Left lobe of liver (tissue), 2 donors: Measurements from ENCODE around the gene AGPAT3. TPM values are rescaled to one million over a fixed set of nuclear protein-coding genes. Genes with fewer than 3 reads are reported as not detected.

Experiments
- ATAC-seq: fragments of 200-7000 bp; cut with Tn5 transposase; one replicate; pipeline ENCODE4 v1.9.1; 2020; ENCODE audit warnings: mild to moderate bottlenecking, moderate library complexity
- DNase-seq: peaks from one replicate; pipeline ENCODE4 v3.0.0-alpha.2; 2020; ENCODE audit warnings: low spot score
- total RNA-seq: library from RNA; stranded (reverse); gene quantifications from one replicate; pipeline ENCODE4 v1.2.1, GENCODE V29; 2021
- donor health status: DM: no; HTN: no; CAD: no; lungs with moderate emphysema.
- donor health status: DM: no; HTN: yes; CAD: no.

AGPAT3 gene
- total RNA-seq, 1 donor from 2014 or later = 127 TPM

- ATAC-seq (no peak), DNase-seq (no peak)
Measured at GRCh38 chr21:43905726-43906455, 40.9 kb downstream of the AGPAT3 start.

- DNase-seq (no peak), ATAC-seq (no peak)
Measured at GRCh38 chr21:43906585-43907370, 41.8 kb downstream of the AGPAT3 start.

DNA sequence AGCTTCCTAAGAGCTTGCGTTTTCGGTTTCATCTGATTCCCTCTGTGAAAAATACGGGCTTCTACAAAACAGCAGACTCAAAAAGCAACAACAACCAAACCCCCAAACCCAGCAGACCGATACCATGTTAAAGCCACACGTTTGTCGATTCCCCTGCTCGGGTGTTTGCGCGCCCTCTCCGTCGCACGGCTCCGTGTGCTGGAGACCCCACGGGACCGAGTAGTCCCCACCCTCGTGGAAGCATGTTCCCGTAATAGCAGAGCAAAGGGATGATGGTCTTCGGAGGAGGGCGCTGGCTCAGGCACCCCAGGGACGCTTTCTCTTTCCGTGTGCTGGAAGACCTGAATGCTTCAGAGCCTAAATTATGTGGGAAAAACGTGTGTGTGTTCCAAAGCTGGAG, 42.7 kb downstream of the AGPAT3 start:
- no peak for ATAC-seq
- DNase-seq = no peak

- DNase-seq (no peak), ATAC-seq (no peak)
Measured at GRCh38 chr21:43908167-43908566, 43.1 kb downstream of the AGPAT3 start.

DNA sequence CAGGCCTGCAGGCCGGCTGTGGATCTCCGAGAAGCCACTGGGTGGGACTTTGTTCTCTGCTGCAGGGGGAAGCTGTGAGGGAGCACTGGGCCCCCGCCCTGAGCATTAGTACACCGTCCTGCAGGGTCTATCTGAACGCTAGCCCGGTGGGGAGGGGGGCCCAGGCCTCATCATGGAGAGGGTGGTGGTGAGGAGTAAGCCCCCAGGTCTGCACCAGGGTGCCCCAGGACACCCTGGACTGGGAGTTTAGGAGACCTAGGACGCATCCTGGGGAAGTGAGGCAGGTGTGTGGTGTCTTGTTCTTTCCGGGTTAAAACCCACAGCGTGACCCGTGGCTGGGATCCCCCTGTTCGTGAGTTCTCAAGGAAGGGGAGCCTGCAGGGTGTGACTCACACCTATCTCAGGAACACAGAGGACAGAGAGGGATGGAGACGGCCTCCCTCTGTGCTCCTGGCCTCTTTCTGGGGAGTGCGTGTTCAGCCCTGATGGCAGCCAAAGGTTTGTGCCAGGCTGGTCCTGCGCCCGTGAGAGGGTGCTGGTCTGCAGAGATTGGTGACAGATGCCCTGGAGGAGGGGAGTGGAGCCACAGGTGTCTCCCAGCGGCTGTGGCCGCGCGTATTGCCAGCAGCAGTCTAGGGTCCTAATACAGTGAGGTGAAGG, 44.8 kb downstream of the AGPAT3 start:
- DNase-seq = no peak
- peak; percentile 6 for ATAC-seq

GRCh38 chr21:43910460-43910859, 45.4 kb downstream of the AGPAT3 start:
- DNase-seq = no peak
- ATAC-seq = no peak

GRCh38 chr21:43911015-43911934, 46.3 kb downstream of the AGPAT3 start:
- DNase-seq (peak; percentile 94), ATAC-seq (peak; percentile 89)

DNA sequence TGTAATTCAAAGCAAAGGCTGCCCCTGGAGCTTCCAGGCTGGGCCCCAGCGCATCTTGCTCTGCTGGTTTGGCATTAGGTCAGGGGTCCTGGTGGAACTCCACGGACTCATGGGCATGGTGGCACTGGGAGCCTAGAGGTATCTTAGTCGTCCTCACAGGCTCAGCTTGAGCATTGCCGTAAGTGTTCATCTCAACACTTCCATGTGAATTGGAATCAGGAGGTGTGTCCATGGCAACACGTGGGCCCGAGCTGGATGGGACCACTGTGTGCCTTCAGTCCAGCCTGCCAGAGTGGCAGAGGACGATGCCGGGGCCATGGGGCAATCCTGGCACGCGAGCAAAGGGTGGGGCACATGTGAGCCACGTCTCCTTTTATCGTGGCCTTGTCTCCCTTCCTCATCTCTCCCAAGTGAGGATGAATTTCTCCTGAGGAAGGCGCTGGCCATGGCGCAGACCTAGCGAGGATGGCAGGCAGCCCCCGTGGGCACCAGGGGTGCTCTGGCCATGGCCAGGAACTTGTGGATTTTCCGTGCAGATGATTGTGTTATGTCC, 47.0 kb downstream of the AGPAT3 start:
- ATAC-seq = peak; percentile 23
- no peak for DNase-seq

- DNase-seq = no peak
Measured at GRCh38 chr21:43912500-43912899, 47.5 kb downstream of the AGPAT3 start.

DNA sequence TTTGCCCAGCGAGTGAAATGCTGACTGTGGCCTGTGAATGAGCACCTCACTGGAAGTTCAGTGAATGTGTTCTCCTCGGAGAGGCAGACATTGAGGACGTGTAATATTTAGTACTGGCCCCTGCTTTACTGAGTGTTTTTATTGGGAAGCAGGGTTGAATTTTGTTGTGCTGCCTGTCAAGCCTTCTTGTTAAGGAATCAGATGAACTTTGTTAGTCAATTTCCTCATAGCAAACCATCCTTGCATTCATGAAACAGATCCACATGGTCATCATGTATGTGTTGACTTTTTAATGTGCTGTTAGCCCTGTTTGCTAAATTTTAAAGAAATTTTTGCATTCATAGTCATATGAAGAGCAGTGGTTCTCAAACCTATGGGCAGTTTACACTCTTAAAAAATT, 47.9 kb downstream of the AGPAT3 start:
- DNase-seq (no peak), ATAC-seq (no peak)

More at GRCh38 chr21:43912500-43912899, 47.5 kb downstream of the AGPAT3 start:
- ATAC-seq = no peak

DNA sequence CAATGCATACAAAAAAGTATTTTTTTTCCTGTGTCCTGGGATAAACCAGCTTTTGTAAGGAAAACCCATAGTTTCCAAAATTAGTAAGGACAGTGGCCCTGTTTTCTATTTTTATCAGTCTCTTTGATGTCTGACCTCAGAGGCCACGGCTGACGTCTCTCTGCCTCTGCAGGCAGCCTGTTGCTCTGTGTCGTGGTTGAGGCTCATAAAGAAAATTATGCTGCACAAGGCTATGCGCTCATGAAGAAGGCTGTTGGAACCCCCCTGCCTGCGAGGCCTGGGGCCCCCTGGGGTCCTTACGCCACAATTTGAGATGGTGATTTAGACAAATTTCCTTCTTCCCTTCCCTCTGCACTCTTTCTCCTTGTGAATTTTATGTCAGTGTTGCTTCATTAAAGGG, 48.9 kb downstream of the AGPAT3 start:
- ATAC-seq (no peak), DNase-seq (no peak)

GRCh38 chr21:43916076-43916475, 51.1 kb downstream of the AGPAT3 start:
- no peak for DNase-seq
- no peak for ATAC-seq

DNA sequence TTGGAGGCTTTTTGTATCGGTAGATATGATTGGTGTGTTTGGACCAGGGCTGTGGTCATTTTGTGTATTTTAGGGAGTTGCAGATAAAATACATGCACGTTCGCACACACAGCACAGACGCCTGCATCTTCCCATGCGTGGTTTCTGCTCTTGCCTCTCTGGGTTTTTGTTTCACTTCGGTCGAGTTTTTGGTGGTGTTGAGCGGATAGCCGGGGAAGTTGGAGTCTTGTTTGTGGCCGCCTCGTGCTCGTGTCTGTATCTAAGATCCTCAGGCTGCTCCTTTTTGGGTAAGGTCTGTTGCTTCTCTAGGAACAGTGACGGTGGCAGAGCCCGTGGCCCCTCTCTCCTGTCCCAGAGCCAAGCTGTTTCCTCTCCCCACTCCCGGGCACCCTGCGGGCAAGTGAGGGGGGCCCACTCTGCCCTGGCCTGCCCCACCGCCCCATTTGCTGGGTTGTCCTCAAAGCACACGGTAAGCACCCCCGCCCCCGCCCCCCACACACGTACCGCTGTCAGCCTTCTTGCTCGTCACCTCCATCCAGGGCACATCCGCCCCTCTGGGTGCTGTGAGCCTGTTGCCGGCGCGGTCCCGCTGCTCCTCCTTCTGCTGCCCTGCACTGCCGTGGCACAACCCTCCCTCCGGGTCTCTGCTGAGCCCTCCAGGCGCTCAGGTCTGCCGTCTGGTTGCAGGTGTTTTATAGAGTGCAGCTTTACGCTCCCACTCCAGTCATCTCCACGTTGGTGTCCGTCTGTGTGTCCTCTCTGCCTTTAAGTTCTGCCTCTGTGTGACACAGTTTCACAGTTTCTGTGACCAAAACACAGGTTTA, 51.9 kb downstream of the AGPAT3 start:
- DNase-seq = no peak
- ATAC-seq = no peak

GRCh38 chr21:43917515-43918384, 52.7 kb downstream of the AGPAT3 start:
- ATAC-seq (peak; percentile 36), DNase-seq (no peak)

GRCh38 chr21:43918385-43918947, 53.4 kb downstream of the AGPAT3 start:
- ATAC-seq (no peak), DNase-seq (no peak)

GRCh38 chr21:43919283-43919682, 54.3 kb downstream of the AGPAT3 start:
- no peak for DNase-seq
- no peak for ATAC-seq

GRCh38 chr21:43919871-43920801, 55.1 kb downstream of the AGPAT3 start:
- ATAC-seq = peak; percentile 69
- DNase-seq = peak; percentile 74
